ENCODE data around the gene ZNF827.

ZNF827 gene

GRCh38 chr4:145819853-145820181 is 118.8 kb downstream of the ZNF827 start:
- DNase-seq (ENCODE audit: extremely low read depth, low read depth) = no peak
- TF ChIP-seq CTCF (IDR thresholded peaks at IDR 0.05; ENCODE audit: low read depth, low read length) = no peak

GRCh38 chr4:145819101-145819852 is 119.3 kb downstream of the ZNF827 start:
- DNase-seq (ENCODE audit: extremely low read depth, low read depth) = no peak
- TF ChIP-seq CTCF (IDR thresholded peaks at IDR 0.05; ENCODE audit: low read depth, low read length) = no peak

GRCh38 chr4:145818011-145818410 is 120.6 kb downstream of the ZNF827 start:
- DNase-seq (ENCODE audit: extremely low read depth, low read depth) = no peak
- TF ChIP-seq CTCF (IDR thresholded peaks at IDR 0.05; ENCODE audit: low read depth, low read length) = no peak

- no peak for DNase-seq (ENCODE audit: extremely low read depth, low read depth)
- TF ChIP-seq CTCF (IDR thresholded peaks at IDR 0.05; ENCODE audit: low read depth, low read length) = no peak
Measured at GRCh38 chr4:145816091-145816490, 122.5 kb downstream of the ZNF827 start.

DNA sequence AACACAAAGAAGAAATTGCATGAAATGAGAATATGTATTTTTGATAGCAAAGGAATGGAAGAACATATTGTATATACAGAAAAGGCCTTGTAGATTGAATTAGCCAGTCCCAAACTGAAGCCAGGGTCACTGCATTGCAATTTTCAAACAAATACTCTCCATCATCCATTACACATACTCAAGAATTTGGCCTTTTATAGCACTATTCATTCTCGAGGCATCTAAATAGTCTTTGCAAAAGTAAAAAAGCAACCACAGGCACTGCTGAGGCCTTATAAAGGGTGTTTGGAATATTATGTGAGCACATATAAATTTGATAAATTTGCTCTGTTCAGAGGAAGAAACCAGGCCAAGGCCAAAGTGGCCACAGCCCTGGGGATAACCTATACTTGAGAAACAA is 123.0 kb downstream of the ZNF827 start:
- no peak for DNase-seq (ENCODE audit: extremely low read depth, low read depth)
- TF ChIP-seq CTCF (IDR thresholded peaks at IDR 0.05; ENCODE audit: low read depth, low read length) = no peak

- TF ChIP-seq CTCF (IDR thresholded peaks at IDR 0.05; ENCODE audit: low read depth, low read length) = no peak
- DNase-seq (ENCODE audit: extremely low read depth, low read depth) = no peak
Measured at GRCh38 chr4:145815027-145815612, 123.5 kb downstream of the ZNF827 start.

- no peak for DNase-seq (ENCODE audit: extremely low read depth, low read depth)
- no peak for TF ChIP-seq CTCF (IDR thresholded peaks at IDR 0.05; ENCODE audit: low read depth, low read length)
Measured at GRCh38 chr4:145814246-145814645, 124.4 kb downstream of the ZNF827 start.
